ENCODE data around the gene PCLAF. TPM values are rescaled to one million over a fixed set of nuclear protein-coding genes. Genes with fewer than 3 reads are reported as not detected.
A peak's percentile ranks its signal among the peaks of the same experiment; 100 is the strongest.

PCLAF gene
- total and polyA plus RNA-seq, 2 of the 8 experiments (the other 6 are each of a cell fraction or from before 2014, with no cell fraction given): 76.2 to 124 TPM

- Histone ChIP-seq H3K18ac (ENCODE audit: extremely low read depth, low read length) (no peak overlapping the region), H4K20me1 (replicated peaks in 1 of 2; ENCODE audit: control insufficient read depth in 1 of 2, insufficient read depth in 2 of 2, low read length in 2 of 2) (no peaks in the 10 kb centered on the region), H3K4me3 (ENCODE audit: extremely low read depth in 1 of 4, insufficient read depth in 2 of 4, low read depth in 3 of 4, low read length in 4 of 4) (no peak overlapping the region), H3K56ac (replicated peaks; ENCODE audit: insufficient read length, low read depth, low read length) (no peak overlapping the region), H3K4me2 (ENCODE audit: insufficient read depth in 1 of 2, low read depth in 2 of 2, low read length in 2 of 2) (no peak overlapping the region), H3K4me1 (replicated peaks in 1 of 4; ENCODE audit: control insufficient read depth in 3 of 4, insufficient read depth in 4 of 4, low read length in 3 of 4) (no peaks in the 10 kb centered on the region), H3K79me2 (ENCODE audit: control insufficient read depth in 1 of 2, insufficient read depth in 2 of 2, low read length in 2 of 2) (peaks cover 0 to 7% of the 10 kb centered on the region in 2 experiments; a peak in 2 of 4 replicates), H2AFZ (ENCODE audit: low read length) (no peak overlapping the region), H3K36me3 (ENCODE audit: control insufficient read depth in 2 of 4, insufficient read depth in 4 of 4, low read length in 3 of 4) (no peaks in the 10 kb centered on the region), H4K8ac (ENCODE audit: extremely low read depth, insufficient read depth, low read length) (no peak overlapping the region), H4K5ac (ENCODE audit: insufficient read length, low read depth, low read length) (no peak overlapping the region), H3K23ac (ENCODE audit: insufficient read length) (no peak overlapping the region), H2BK120ac (replicated peaks; ENCODE audit: low read depth, low read length) (no peak overlapping the region), H2BK12ac (ENCODE audit: low read depth, low read length) (no peak overlapping the region), H3K9me3 (ENCODE audit: insufficient read depth in 2 of 2, low read depth in 1 of 2, low read length in 1 of 2) (no peaks in the 10 kb centered on the region; a peak in 1 of 4 replicates), H2BK15ac (ENCODE audit: low read length) (no peak overlapping the region), H3K4ac (replicated peaks; ENCODE audit: insufficient read length, low read depth, low read length) (no peak overlapping the region), H3K27me3 (replicated peaks in 1 of 4; ENCODE audit: control insufficient read depth in 3 of 4, extremely low read depth in 1 of 4, insufficient read depth in 3 of 4, low read length in 3 of 4) (no peaks in the 10 kb centered on the region), H3K23me2 (ENCODE audit: low read depth, low read length) (no peaks in the 10 kb centered on the region), H3K27ac (ENCODE audit: low read depth, low read length) (no peak overlapping the region), H3K9ac (replicated peaks in 1 of 4; ENCODE audit: extremely low read depth in 1 of 4, low read depth in 3 of 4, low read length in 3 of 4) (no peak overlapping the region), H3K79me1 (ENCODE audit: low read depth, low read length) (no peaks in the 10 kb centered on the region), H2BK20ac (ENCODE audit: low read length) (no peak overlapping the region), H2AK5ac (ENCODE audit: low read depth, low read length) (no peak overlapping the region), H4K91ac (replicated peaks; ENCODE audit: insufficient read length, low read length) (no peak overlapping the region), H2BK5ac (ENCODE audit: low read depth, low read length) (no peak overlapping the region), H3K14ac (ENCODE audit: insufficient read length) (no peak overlapping the region)
- FAIRE-seq (peak; percentile 62), DNase-seq (ENCODE audit: low read depth in 1 of 2, low spot score in 2 of 2) (peak in 1 of 2 experiments; percentile 7)
- WGBS, 2 experiments (ENCODE audit: extremely low coverage in 1 of 2, insufficient coverage in 1 of 2, insufficient read length in 1 of 2, insufficient replicate concordance in 2 of 2, low coverage in 1 of 2, low lambda C conversion rate in 2 of 2, missing lambda C conversion rate in 1 of 2): 74% methylated on average over 9 of the region's 9 CpGs; no CpG with 5 or more reads in 1 of the 2 experiments
- ChIA-PET CTCF (ENCODE audit: partially characterized antibody) (interaction anchor here (0.8 to 1.8 kb wide), 13 partner anchors 9 to 263 kb away, joined by 3 to 8 read pairs (median 3); no protein-coding TSS in a partner anchor), POLR2A (ENCODE audit: partially characterized antibody) (interaction anchor here (1.0 to 1.3 kb wide), 5 partner anchors 10 to 53 kb away, joined by 3 to 4 read pairs (median 4); partner anchors contain the start of genes CSNK1G1 and TRIP4)
- TF ChIP-seq CBX5 (IDR thresholded peaks at IDR 0.05; ENCODE audit: low read depth, low read length): no peak
- TF ChIP-seq RNF2 (IDR thresholded peaks at IDR 0.05; ENCODE audit: borderline replicate concordance, low read depth, low read length, missing control alignments, poor library complexity, severe bottlenecking): no peak
- TF ChIP-seq MAFK (IDR thresholded peaks at IDR 0.05; ENCODE audit: low read depth, low read length): no peak
- peak; percentile 17 to 37; a peak in 2 of 4 replicates for TF ChIP-seq RAD21 (IDR thresholded peaks at IDR 0.05 in 1 of 2, conservative IDR thresholded peaks at IDR 0.05 in 1 of 2; ENCODE audit: low read depth in 2 of 2, low read length in 2 of 2)
- TF ChIP-seq POU5F1 (IDR thresholded peaks at IDR 0.05; ENCODE audit: low read depth, low read length): no peak
Measured at GRCh38 chr15:64333986-64334929, 47.0 kb downstream of the PCLAF start.

Data from H1 (cell line).